ENCODE measurements around the gene EGLN2. TPM values are rescaled to one million over a fixed set of nuclear protein-coding genes. Genes with fewer than 3 reads are reported as not detected.

EGLN2 gene
- total RNA-seq = 70.5 and 73.9 TPM in 2 replicates

GRCh38 chr19:40798683-40799557 lies at the start of gene EGLN2:
Gene EGLN2, plus strand, starts transcription at chr19:40799191. Its CDS starts 1,382 bp downstream, at chr19:40800573.

GRCh38 chr19:40750058-40750873 lies 48.7 kb upstream of the EGLN2 start, which contains the start of gene ACTMAP:
Gene ACTMAP, minus strand, starts transcription at chr19:40750477. Its CDS starts 674 bp downstream, at chr19:40749803.

GRCh38 chr19:40750874-40751537 lies 48.0 kb upstream of the EGLN2 start, which contains the start of gene SNRPA:
Gene SNRPA, plus strand, starts transcription at chr19:40751203. Its CDS starts 206 bp downstream, at chr19:40751409.

GRCh38 chr19:40774916-40775631 lies 23.9 kb upstream of the EGLN2 start, which contains the start of gene MIA:
Gene MIA, plus strand, starts transcription at chr19:40775521. Its CDS starts 22 bp downstream, at chr19:40775543.

GRCh38 chr19:40777937-40778705 lies 20.9 kb upstream of the EGLN2 start, which contains the start of gene RAB4B:
Gene RAB4B, plus strand, starts transcription at chr19:40778247. Its CDS starts 129 bp downstream, at chr19:40778376.

GRCh38 chr19:40850277-40850676 lies 51.3 kb downstream of the EGLN2 start, which contains the start of gene CYP2A6:
Gene CYP2A6, minus strand, starts transcription at chr19:40850447. Its CDS starts 21 bp downstream, at chr19:40850426.

Other genes starting within 250 kb of the EGLN2 start
- 13.5 and 17.2 TPM in 2 replicates for gene SHKBP1, start 222.3 kb upstream of the EGLN2 start, total RNA-seq
- 20.1 and 36.6 TPM in 2 replicates for gene LTBP4, start 197.8 kb upstream of the EGLN2 start, total RNA-seq
- gene NUMBL, start 108.5 kb upstream of the EGLN2 start, total RNA-seq = 12.9 and 19.4 TPM in 2 replicates
- gene COQ8B, start 82.3 kb upstream of the EGLN2 start, total RNA-seq = 28.5 and 36.7 TPM in 2 replicates
- 10.5 and 12.6 TPM in 2 replicates for gene ITPKC, start 82.1 kb upstream of the EGLN2 start, total RNA-seq
- gene ACTMAP, start 48.7 kb upstream of the EGLN2 start, total RNA-seq = 0.37 and 0.57 TPM in 2 replicates
- gene SNRPA, start 48.0 kb upstream of the EGLN2 start, total RNA-seq = 33.3 and 61.4 TPM in 2 replicates
- 0.18 TPM in 1 of 2 replicates, not detected in the other for gene MIA, start 23.7 kb upstream of the EGLN2 start, total RNA-seq
- gene RAB4B, start 20.9 kb upstream of the EGLN2 start, total RNA-seq = 6.3 and 7.1 TPM in 2 replicates
- gene CYP2A6, start 51.3 kb downstream of the EGLN2 start, total RNA-seq = not detected in 2 replicates
- gene CYP2A7, start 83.0 kb downstream of the EGLN2 start, total RNA-seq = not detected in 2 replicates
- gene CYP2B6, start 192.1 kb downstream of the EGLN2 start, total RNA-seq = not detected in 2 replicates